H9 (cell line): ENCODE measurements around the gene POT1. TPM values are rescaled to one million over a fixed set of nuclear protein-coding genes. Genes with fewer than 3 reads are reported as not detected.

Experiments
- DNase-seq: peaks from one replicate; pipeline ENCODE4 v3.0.0-alpha.2; 2017
- H2AFZ ChIP-seq: one replicate; pipeline ENCODE4 v1.6.1; 2013; ENCODE audit warnings: mild to moderate bottlenecking, low read length, control low read depth, moderate library complexity
- H2AK5ac ChIP-seq: 2 replicates; pipeline ENCODE4 v1.6.1; 2013; ENCODE audit warnings: low read length, control low read depth, mixed read lengths; ENCODE audit not compliant: insufficient read length
- H2BK120ac ChIP-seq: one replicate; pipeline ENCODE4 v1.6.1; 2013; ENCODE audit warnings: low read depth, mild to moderate bottlenecking, low read length, control low read depth, inconsistent platforms; ENCODE audit not compliant: poor library complexity, severe bottlenecking
- H2BK12ac ChIP-seq: 2 replicates; pipeline ENCODE4 v1.6.1; 2013; ENCODE audit warnings: low read length, control low read depth, mixed read lengths, low read depth; ENCODE audit not compliant: insufficient read length
- H2BK15ac ChIP-seq: 2 replicates; pipeline ENCODE4 v1.6.1; 2013; ENCODE audit warnings: low read depth, low read length, control low read depth
- H2BK20ac ChIP-seq: one replicate; pipeline ENCODE4 v1.6.1; 2013; ENCODE audit warnings: low read depth, mild to moderate bottlenecking, low read length, control low read depth, inconsistent platforms; ENCODE audit not compliant: poor library complexity, severe bottlenecking
- H2BK5ac ChIP-seq: 2 replicates; pipeline ENCODE4 v1.6.1; 2013; ENCODE audit warnings: low read length, control low read depth, mixed read lengths; ENCODE audit not compliant: insufficient read length
- H3K14ac ChIP-seq: 2 replicates; pipeline ENCODE4 v1.6.1; 2013; ENCODE audit warnings: low read length, control low read depth; ENCODE audit not compliant: insufficient read depth
- H3K18ac ChIP-seq: 2 replicates; pipeline ENCODE4 v1.6.1; 2013; ENCODE audit warnings: low read depth, mild to moderate bottlenecking, mixed read lengths, low read length, control low read depth; ENCODE audit not compliant: insufficient read length
- H3K23ac ChIP-seq: 2 replicates; pipeline ENCODE4 v1.6.1; 2013; ENCODE audit warnings: low read length, control low read depth, mixed read lengths, low read depth; ENCODE audit not compliant: insufficient read length
- H3K23me2 ChIP-seq: 2 replicates; pipeline ENCODE4 v1.6.1; 2013; ENCODE audit warnings: low read depth, mild to moderate bottlenecking, mixed read lengths, low read length, control low read depth; ENCODE audit not compliant: insufficient read length, poor library complexity, severe bottlenecking
- H3K27ac ChIP-seq: 2 replicates; pipeline ENCODE4 v1.5.1; 2013; ENCODE audit warnings: low read length, control low read depth, mixed read lengths, low read depth; ENCODE audit not compliant: insufficient read length
- H3K27me3 ChIP-seq: 2 replicates; pipeline ENCODE4 v1.6.1; 2013; ENCODE audit warnings: low read length, control low read depth, inconsistent platforms; ENCODE audit not compliant: insufficient read depth
- H3K4ac ChIP-seq: 2 replicates; pipeline ENCODE4 v1.6.1; 2013; ENCODE audit warnings: low read depth, mild to moderate bottlenecking, control low read depth, inconsistent platforms, low read length, moderate library complexity
- H3K4me1 ChIP-seq: 2 replicates; pipeline ENCODE4 v1.6.1; 2013; ENCODE audit warnings: low read length, control low read depth, inconsistent platforms; ENCODE audit not compliant: insufficient read depth
- H3K4me2 ChIP-seq: 2 replicates; pipeline ENCODE4 v1.6.1; 2013; ENCODE audit warnings: low read length, control low read depth, mixed read lengths; ENCODE audit not compliant: insufficient read length, insufficient read depth
- H3K56ac ChIP-seq: 2 replicates; pipeline ENCODE4 v1.6.1; 2013; ENCODE audit warnings: low read depth, mild to moderate bottlenecking, mixed read lengths, low read length, control low read depth; ENCODE audit not compliant: insufficient read length
- H3K79me1 ChIP-seq: 2 replicates; pipeline ENCODE4 v1.6.1; 2013; ENCODE audit warnings: low read depth, mild to moderate bottlenecking, moderate library complexity, low read length, control low read depth, inconsistent platforms; ENCODE audit not compliant: insufficient read depth, poor library complexity, severe bottlenecking
- H3K79me2 ChIP-seq: 2 replicates; pipeline ENCODE4 v1.6.1; 2013; ENCODE audit warnings: low read length, control low read depth, inconsistent platforms; ENCODE audit not compliant: insufficient read depth
- H3K9ac ChIP-seq: 2 replicates; pipeline ENCODE4 v1.6.1; 2013; ENCODE audit warnings: low read length, control low read depth, mixed read lengths; ENCODE audit not compliant: insufficient read length; ENCODE audit errors: extremely low read depth
- H3K9me3 ChIP-seq: one replicate; pipeline ENCODE4 v1.6.1; 2013; ENCODE audit warnings: low read depth, low read length, inconsistent platforms; ENCODE audit not compliant: control insufficient read depth
- H3T11ph ChIP-seq: one replicate; pipeline ENCODE4 v1.6.1; 2013; ENCODE audit warnings: mild to moderate bottlenecking, low read length, control low read depth, inconsistent platforms
- H4K20me1 ChIP-seq: one replicate; pipeline ENCODE4 v1.6.1; 2013; ENCODE audit not compliant: control insufficient read depth, insufficient read length, insufficient read depth
- H4K5ac ChIP-seq: 2 replicates; pipeline ENCODE4 v1.6.1; 2013; ENCODE audit warnings: low read depth, mild to moderate bottlenecking, mixed read lengths, low read length, control low read depth; ENCODE audit not compliant: insufficient read length
- H4K8ac ChIP-seq: replicated peaks from 2 replicates; pipeline ENCODE4 v1.6.1; 2013; ENCODE audit warnings: low read length, control low read depth, mixed read lengths, low read depth; ENCODE audit not compliant: insufficient read length
- H4K91ac ChIP-seq: 2 replicates; pipeline ENCODE4 v1.6.1; 2013; ENCODE audit warnings: low read depth, mild to moderate bottlenecking, moderate library complexity, mixed read lengths, low read length, control low read depth; ENCODE audit not compliant: insufficient read length
- H3K27ac Mint-ChIP-seq, 3 experiments: 2 replicates in 2 of 3; 3 replicates in 1 of 3; pipeline ENCODE4 v1.8.0; 2020 to 2021; ENCODE audit warnings: mixed read lengths in 3 of 3, mild to moderate bottlenecking in 1 of 3, moderate library complexity in 1 of 3
- H3K27me3 Mint-ChIP-seq: 2 replicates; pipeline ENCODE4 v1.8.0; 2021; ENCODE audit warnings: low read depth, mild to moderate bottlenecking, moderate library complexity, mixed read lengths
- H3K36me3 Mint-ChIP-seq, 3 experiments: 2 replicates in 2 of 3; 3 replicates in 1 of 3; pipeline ENCODE4 v1.8.0; 2020 to 2021; ENCODE audit warnings: low read depth in 3 of 3, mixed read lengths in 3 of 3; ENCODE audit not compliant: insufficient read depth in 1 of 3
- H3K4me1 Mint-ChIP-seq, 2 experiments: 2 replicates each; pipeline ENCODE4 v1.8.0; 2020; ENCODE audit warnings: mixed read lengths in 2 of 2
- H3K4me3 Mint-ChIP-seq, 2 experiments: 2 replicates in 1 of 2; 3 replicates in 1 of 2; pipeline ENCODE4 v1.8.0; 2020 to 2021; ENCODE audit warnings: mild to moderate bottlenecking in 2 of 2, mixed read lengths in 2 of 2, moderate library complexity in 1 of 2
- H3K9me3 Mint-ChIP-seq, 2 experiments: 2 replicates in 1 of 2; 3 replicates in 1 of 2; pipeline ENCODE4 v1.8.0; 2020; ENCODE audit warnings: mild to moderate bottlenecking in 2 of 2, mixed read lengths in 2 of 2, moderate library complexity in 1 of 2
- WGBS: extraction: QIAGEN DNeasy Blood & Tissue Kit; methylation state at CpG from one replicate; pipeline ENCODE4 v1.1.7; 2013; ENCODE audit warnings: missing lambda C conversion rate, low lambda C conversion rate, mixed read lengths; ENCODE audit not compliant: insufficient read length; ENCODE audit errors: extremely low coverage; 5-methylcytosine and 5-hydroxymethylcytosine counted together
- total RNA-seq: library from RNA; stranded (reverse); gene quantifications from 2 replicates; pipeline ENCODE4 v1.2.1, GENCODE V29; 2021
- TF ChIP-seq, protein P1 (sequence below): fragments of 200-600 bp; sonication (generic); conservative IDR thresholded peaks from 3 replicates; pipeline ENCODE4 v1.8.0; 2021; ENCODE audit warnings: antibody characterized with exemption, mild to moderate bottlenecking

Gene POT1
- total RNA-seq, 1 experiment from 2014 or later, result 23.4 TPM

DNA sequence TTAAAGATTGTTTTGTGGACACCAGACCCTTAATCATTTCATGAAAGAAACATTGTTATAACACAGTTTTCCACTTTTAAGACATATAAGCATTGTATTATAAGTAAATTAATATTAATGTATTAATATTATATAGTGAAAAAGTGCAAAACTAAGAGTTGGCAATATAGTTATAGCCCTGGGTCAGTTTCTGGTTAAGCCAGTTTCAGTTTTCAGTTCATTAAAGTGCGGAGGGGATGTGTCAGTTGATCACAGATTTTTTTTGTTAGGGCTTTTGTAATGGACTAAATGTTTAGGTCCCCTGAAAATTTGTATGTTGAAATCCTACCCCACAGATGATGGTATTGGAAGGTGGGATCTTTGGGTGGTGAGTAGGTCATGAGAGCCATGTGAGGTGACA lies 118.3 kb downstream of the POT1 start:
- no peaks in the 10 kb centered on the region for H3K79me2 ChIP-seq
- no peak overlapping the region for H3K23ac ChIP-seq
- H3K4me1 ChIP-seq, result peaks cover 3% of the 10 kb centered on the region; the same call in 1 of the 2 replicates
- H2BK15ac ChIP-seq, result no peak overlapping the region
- H3K23me2 ChIP-seq, result no peaks in the 10 kb centered on the region
- H3K4ac ChIP-seq, result no peak overlapping the region
- H4K5ac ChIP-seq, result no peak overlapping the region
- H3K27ac ChIP-seq, result no peak overlapping the region
- H3K14ac ChIP-seq, result no peak overlapping the region
- H4K20me1 ChIP-seq, result no peaks in the 10 kb centered on the region
- Mint-ChIP-seq H3K36me3 (no peaks in the 10 kb centered on the region), H3K4me3 (no peak overlapping the region), H3K9me3 (no peaks in the 10 kb centered on the region; a peak in 1 of 5 replicates), H3K4me1 (peaks cover 43 to 56% of the 10 kb centered on the region in 2 experiments), H3K27ac (peak overlapping the region in 2 of 3 experiments; percentile 25 to 62; a peak in 4 of 7 replicates), H3K27me3 (no peaks in the 10 kb centered on the region)
- H4K8ac ChIP-seq, result no peak overlapping the region
- DNase-seq, result no peak
- no peak overlapping the region for H2BK120ac ChIP-seq
- H3K4me2 ChIP-seq, result no peak overlapping the region
- H3K9ac ChIP-seq, result no peak overlapping the region
- no peaks in the 10 kb centered on the region for H3K79me1 ChIP-seq
- H2AFZ ChIP-seq, result no peak overlapping the region
- no peak overlapping the region for H3K56ac ChIP-seq
- no peak overlapping the region for H2BK20ac ChIP-seq
- no peak overlapping the region for H3K18ac ChIP-seq
- TF ChIP-seq, protein P1, sequence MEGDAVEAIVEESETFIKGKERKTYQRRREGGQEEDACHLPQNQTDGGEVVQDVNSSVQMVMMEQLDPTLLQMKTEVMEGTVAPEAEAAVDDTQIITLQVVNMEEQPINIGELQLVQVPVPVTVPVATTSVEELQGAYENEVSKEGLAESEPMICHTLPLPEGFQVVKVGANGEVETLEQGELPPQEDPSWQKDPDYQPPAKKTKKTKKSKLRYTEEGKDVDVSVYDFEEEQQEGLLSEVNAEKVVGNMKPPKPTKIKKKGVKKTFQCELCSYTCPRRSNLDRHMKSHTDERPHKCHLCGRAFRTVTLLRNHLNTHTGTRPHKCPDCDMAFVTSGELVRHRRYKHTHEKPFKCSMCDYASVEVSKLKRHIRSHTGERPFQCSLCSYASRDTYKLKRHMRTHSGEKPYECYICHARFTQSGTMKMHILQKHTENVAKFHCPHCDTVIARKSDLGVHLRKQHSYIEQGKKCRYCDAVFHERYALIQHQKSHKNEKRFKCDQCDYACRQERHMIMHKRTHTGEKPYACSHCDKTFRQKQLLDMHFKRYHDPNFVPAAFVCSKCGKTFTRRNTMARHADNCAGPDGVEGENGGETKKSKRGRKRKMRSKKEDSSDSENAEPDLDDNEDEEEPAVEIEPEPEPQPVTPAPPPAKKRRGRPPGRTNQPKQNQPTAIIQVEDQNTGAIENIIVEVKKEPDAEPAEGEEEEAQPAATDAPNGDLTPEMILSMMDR, result no peak
- H2BK5ac ChIP-seq, result no peak overlapping the region
- H3K9me3 ChIP-seq, result no peaks in the 10 kb centered on the region
- H4K91ac ChIP-seq, result no peak overlapping the region
- H2AK5ac ChIP-seq, result no peak overlapping the region
- no peaks in the 10 kb centered on the region for H3K27me3 ChIP-seq
- no peak overlapping the region for H2BK12ac ChIP-seq
- WGBS, result no CpG with 5 or more reads among the region's 1 CpG
- no peak overlapping the region for H3T11ph ChIP-seq
